Fibroblast of skin of left biceps (primary cell): ENCODE measurements around the gene PPP1R18.
A peak's percentile ranks its signal among the peaks of the same experiment; 100 is the strongest.
"Not testable (repeated sequence)": the region's sequence is repeated elsewhere in the genome, so short reads cannot be mapped to it uniquely, and the experiment has no call there.

Experiments used
- DNase-seq, 2 experiments: peaks; one replicate each; pipeline ENCODE4 v3.0.0-alpha.2; 2013; ENCODE audit warnings: low read depth in 2 of 2

PPP1R18 gene

GRCh38 chr6:30686009-30686907, at the start of gene PPP1R18:
PPP1R18 (minus strand) TSS chr6:30686645; CDS start chr6:30686018, 627 bp downstream.
- no peak for DNase-seq

DNA sequence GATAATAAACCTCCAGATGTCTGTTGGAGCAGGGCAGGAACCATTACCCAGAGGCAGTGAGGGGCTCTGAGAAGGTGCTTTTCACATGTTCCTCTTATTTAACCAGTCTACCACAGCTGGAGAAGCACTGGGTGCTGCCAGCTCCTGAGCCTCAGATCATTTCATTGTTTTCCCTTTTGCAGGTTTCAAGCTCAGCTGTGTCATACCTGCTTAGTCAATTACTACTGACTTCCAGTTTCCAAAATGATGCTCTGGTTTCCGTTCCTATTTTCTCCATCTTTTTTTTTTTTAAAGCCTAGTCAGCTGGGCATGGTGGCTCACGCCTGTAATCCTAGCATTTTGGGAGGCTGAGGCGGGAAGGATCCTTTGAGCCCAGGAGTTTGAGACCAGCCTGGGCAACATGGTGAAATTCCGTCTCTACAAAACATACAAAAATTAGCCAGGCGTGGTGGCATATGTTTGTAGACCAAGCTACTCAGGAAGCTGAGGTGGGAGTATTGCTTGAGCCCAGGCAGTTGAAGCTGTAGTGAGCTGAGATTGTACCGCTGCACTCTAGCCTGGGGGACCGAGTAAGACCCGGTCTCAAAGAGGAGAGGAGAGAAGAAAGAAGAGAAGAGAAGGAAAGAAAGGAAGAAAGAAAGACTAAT, 49.3 kb upstream of the PPP1R18 start:
- DNase-seq, result no peak

DNA sequence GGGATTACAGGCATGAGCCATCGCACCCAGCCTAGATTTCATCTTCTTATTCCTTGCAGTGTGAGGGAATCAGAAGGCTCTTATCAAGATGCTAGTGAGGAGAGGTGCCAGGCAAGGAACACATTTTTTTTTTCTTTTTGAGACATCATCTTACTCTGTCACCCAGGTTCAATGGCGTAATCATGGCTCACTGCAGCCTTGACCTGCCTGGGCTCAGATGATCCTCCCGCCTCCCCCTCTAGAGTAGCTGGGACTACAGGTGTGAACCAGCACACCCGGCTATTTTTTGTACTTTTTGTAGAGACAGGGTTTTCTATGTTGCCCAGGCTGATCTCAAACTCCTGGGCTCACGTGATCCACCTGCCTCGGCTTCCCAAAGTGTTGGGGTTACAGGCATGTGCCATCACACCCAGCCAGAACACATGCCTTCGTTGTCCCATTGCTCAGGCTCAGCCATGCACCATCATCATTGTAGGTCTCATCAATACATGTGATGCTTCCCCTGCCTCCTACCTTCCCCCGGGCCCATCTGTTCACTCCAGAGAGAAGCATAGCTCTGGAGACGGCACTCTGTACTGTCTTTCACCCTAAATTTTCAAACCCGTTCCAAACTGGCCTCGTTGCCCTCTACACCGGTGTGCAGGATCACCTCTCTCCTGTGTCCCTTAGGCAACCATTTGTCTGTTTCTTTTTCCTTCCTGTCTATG, 45.9 kb upstream of the PPP1R18 start:
- DNase-seq, result no peak

- DNase-seq, result no peak
Measured at GRCh38 chr6:30730601-30731435, 44.4 kb upstream of the PPP1R18 start.

DNA sequence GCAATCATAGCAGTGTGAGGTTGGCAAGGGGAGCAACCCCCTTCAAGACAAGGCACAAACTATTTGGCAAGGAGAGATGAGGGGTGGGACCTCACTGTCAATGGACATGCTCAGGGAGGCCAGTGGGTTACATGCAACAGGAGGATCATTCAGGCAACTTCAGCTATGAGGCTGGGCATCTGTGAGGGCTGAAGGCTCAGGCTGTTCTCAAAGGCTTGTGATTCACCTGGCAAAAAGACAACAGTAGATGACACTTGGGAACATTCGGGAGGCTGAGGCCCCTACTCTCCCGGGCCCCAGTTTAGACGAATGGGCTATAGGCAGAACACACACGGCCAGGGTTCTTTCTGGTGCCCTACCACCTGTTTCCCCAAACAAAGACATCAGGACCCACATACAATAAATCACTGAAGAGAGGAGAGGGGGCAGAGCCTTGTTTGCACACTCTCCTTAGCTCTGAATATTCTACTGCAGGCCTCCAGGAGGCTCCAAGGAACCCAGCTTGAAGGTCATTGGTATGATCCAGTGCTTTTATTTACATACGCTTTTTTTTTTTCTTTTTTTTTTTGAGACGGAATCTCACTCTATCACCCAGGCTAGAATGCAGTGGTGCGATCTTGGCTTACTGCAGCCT, 41.6 kb upstream of the PPP1R18 start:
- no peak for DNase-seq

GRCh38 chr6:30726506-30727413, 40.3 kb upstream of the PPP1R18 start:
- no peak for DNase-seq

- DNase-seq, result no peak
Measured at GRCh38 chr6:30725713-30726505, 39.5 kb upstream of the PPP1R18 start.

GRCh38 chr6:30724906-30725667, 38.6 kb upstream of the PPP1R18 start:
- DNase-seq, result no peak

- not testable (repeated sequence) for DNase-seq
Measured at GRCh38 chr6:30723843-30724741, 37.6 kb upstream of the PPP1R18 start.

DNA sequence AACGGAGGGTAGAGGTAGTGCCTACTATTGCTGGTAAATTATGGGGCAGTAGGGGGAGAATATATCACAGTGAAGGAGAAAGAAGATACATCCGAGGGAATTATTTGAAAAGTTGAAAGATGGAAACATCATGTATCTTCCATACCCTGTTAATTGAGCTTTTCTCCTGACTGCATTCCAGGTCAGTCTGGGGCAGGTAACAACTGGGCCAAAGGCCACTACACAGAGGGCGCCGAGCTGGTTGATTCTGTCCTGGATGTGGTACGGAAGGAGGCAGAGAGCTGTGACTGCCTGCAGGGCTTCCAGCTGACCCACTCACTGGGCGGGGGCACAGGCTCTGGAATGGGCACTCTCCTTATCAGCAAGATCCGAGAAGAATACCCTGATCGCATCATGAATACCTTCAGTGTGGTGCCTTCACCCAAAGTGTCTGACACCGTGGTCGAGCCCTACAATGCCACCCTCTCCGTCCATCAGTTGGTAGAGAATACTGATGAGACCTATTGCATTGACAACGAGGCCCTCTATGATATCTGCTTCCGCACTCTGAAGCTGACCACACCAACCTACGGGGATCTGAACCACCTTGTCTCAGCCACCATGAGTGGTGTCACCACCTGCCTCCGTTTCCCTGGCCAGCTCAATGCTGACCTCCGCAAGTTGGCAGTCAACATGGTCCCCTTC, 36.9 kb upstream of the PPP1R18 start:
- not testable (repeated sequence) for DNase-seq

- no peak for DNase-seq
Measured at GRCh38 chr6:30722280-30723112, 36.1 kb upstream of the PPP1R18 start.

- DNase-seq, result not testable (repeated sequence)
Measured at GRCh38 chr6:30722025-30722279, 35.5 kb upstream of the PPP1R18 start.

DNA sequence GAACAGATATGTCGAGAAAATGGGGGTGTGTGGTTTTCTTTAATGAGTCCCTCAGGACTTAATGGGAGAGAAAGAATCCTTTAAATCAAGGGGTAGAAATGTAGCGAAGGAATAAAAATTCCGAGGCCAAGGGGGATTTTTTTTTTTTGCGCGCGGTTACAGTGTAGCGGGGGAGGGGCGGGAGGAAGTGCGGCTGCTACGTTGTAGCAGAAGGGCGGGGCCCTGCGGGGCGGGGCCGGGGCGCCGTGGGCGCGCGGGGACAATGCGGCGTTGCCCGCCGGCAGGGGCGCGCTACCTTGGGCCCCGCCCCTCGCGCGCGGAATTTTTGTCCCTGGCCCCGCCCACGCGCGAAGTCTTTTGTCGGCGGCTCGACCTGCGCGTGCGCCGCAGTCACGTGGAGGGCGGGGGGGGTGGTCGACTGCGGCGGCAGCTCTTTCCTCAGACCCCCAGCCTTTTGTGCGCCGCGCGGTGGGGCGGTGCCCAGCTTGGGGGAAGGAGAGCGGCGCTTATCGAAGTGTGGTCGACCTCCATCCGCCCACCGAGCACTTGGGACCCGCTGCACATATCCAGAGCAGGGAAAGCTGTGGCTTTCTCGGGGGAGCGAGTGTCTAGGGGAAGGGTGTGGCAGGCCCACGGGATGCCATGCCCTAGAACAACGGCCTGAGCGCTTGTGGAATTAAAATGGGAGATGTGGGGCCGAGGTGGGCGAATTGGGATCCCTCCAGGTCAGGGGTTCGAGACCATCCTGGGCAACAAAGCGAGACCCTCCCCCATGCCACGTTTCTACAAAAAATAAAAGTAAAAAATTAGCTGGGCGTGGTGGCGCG, 35.0 kb upstream of the PPP1R18 start:
- peak; percentile 80 to 83 for DNase-seq

DNA sequence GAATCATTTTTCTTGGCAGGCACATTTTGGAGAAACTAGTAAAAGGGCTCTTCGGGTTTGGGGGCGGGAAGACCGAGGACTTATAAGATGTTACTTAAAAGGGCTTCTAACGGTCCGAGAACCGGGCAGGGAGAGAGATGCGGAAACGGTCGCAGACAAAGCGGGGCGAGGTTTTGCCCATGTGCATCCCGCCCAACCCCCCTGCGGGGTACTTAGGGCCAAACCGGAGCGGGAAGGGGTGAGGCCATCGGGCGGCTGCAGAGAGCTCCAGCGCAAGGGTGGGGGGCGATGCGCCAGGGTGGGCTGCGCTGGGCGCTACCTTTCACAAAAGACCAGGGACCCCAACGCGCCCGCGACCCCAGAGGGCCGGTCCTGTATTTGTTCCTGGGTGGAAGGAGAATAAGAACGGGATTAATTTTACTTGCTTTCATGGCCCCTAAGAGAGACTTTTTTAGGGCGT, 34.3 kb upstream of the PPP1R18 start:
- no peak for DNase-seq
